HCT116 (cell line): ENCODE results near the gene FURIN. TPM values are rescaled to one million over a fixed set of nuclear protein-coding genes. Genes with fewer than 3 reads are reported as not detected.

Source experiments
- ATAC-seq: fragments of 200-7000 bp; cut with Tn5 transposase; 2 replicates; pipeline ENCODE4 v1.9.1; 2020; ENCODE audit warnings: mild to moderate bottlenecking, moderate library complexity
- BruUV-seq: library from RNA; stranded (reverse); fragments of 400-500 nt; replicated peaks from 2 replicates; lab custom pipeline; 2021; lab: Mats Ljungman, UMichigan
- CTCF ChIA-PET: fragments of 300-600 bp; sonication (Branson Sonifier 250); formaldehyde crosslinking; loops from one replicate; lab custom pipeline; 2021; ENCODE audit warnings: antibody characterized with exemption; lab: Charles Lee
- POLR2A ChIA-PET: fragments of 300-600, 350-600 bp; sonication (Branson Sonifier 250); formaldehyde crosslinking; loops from one replicate; lab custom pipeline; 2021; ENCODE audit warnings: antibody characterized with exemption; lab: Charles Lee
- RAD21 ChIA-PET, 2 experiments: fragments of 300-600 bp; sonication (Branson Sonifier 250); formaldehyde crosslinking; loops; one replicate each; lab custom pipeline; 2023; ENCODE audit warnings: low total read pairs in 2 of 2; ENCODE audit not compliant: uncharacterized antibody in 2 of 2, unreplicated experiment in 2 of 2, low non-redundant PET in 1 of 2; lab: Charles Lee
- DNase-seq: peaks from one replicate; pipeline ENCODE4 v3.0.0-alpha.2; 2010; ENCODE audit warnings: low read depth, low spot score
- H2AFZ ChIP-seq: fragments of 200-600 bp; shearing (Covaris generic), sonication (generic); 2 replicates; pipeline ENCODE4 v1.6.1; 2017; ENCODE audit warnings: low read depth, mixed run types, mixed read lengths, antibody characterized with exemption, low read length; ENCODE audit not compliant: poor library complexity, severe bottlenecking
- H3K27ac ChIP-seq: 2 replicates; pipeline ENCODE4 v1.5.1; 2012; ENCODE audit warnings: low read depth, low read length
- H3K27me3 ChIP-seq: fragments of 200-600 bp; sonication (generic); 2 replicates; pipeline ENCODE4 v1.6.1; 2016; ENCODE audit warnings: mixed run types, low read length, mixed read lengths; ENCODE audit not compliant: insufficient read depth
- H3K36me3 ChIP-seq, 2 experiments: fragments of 200-500 bp in 1 of 2; fragments of 200-600 bp in 1 of 2; sonication (Bioruptor generic) in 1 of 2; sonication (generic) in 1 of 2; 2 replicates each; pipeline versions ENCODE4 v1.5.1 to v1.6.1; 2014 to 2016; ENCODE audit warnings: low read length in 2 of 2, inconsistent platforms in 1 of 2, mixed read lengths in 1 of 2, mixed run types in 1 of 2; ENCODE audit not compliant: insufficient read depth in 2 of 2, control insufficient read depth in 1 of 2
- H3K4me1 ChIP-seq, 2 experiments: fragments of 200-600 bp in 1 of 2; sonication (generic) in 1 of 2; 2 replicates each; pipeline versions ENCODE4 v1.5.1 to v1.6.1; 2012 to 2017; ENCODE audit warnings: low read length in 2 of 2, inconsistent platforms in 1 of 2, mild to moderate bottlenecking in 1 of 2, mixed read lengths in 1 of 2, mixed run types in 1 of 2, moderate library complexity in 1 of 2; ENCODE audit not compliant: insufficient read depth in 2 of 2, control insufficient read depth in 1 of 2
- H3K4me2 ChIP-seq: fragments of 200-600 bp; sonication (generic); 2 replicates; pipeline ENCODE4 v1.6.1; 2017; ENCODE audit warnings: mixed run types, low read length, mixed read lengths
- H3K4me3 ChIP-seq, 2 experiments: fragments of 200-600 bp in 1 of 2; sonication (generic) in 1 of 2; replicated peaks in 1 of 2; 2 replicates each; pipeline ENCODE4 v1.5.1; 2011 to 2016; ENCODE audit warnings: low read length in 2 of 2, control low read depth in 1 of 2, low read depth in 1 of 2, mild to moderate bottlenecking in 1 of 2, mixed read lengths in 1 of 2, mixed run types in 1 of 2
- H3K79me2 ChIP-seq: fragments of 200-600 bp; sonication (generic); 2 replicates; pipeline ENCODE4 v1.6.1; 2017; ENCODE audit warnings: mild to moderate bottlenecking, mixed run types, low read length, moderate library complexity, mixed read lengths; ENCODE audit not compliant: insufficient read depth
- H3K9ac ChIP-seq: fragments of 200-600 bp; sonication (generic); 2 replicates; pipeline ENCODE4 v1.6.1; 2016; ENCODE audit warnings: low read length, mixed read lengths
- H3K9me2 ChIP-seq: fragments of 200-600 bp; sonication (generic), shearing (Covaris generic); 2 replicates; pipeline ENCODE4 v1.6.1; 2017; ENCODE audit warnings: mixed run types, mild to moderate bottlenecking, moderate library complexity; ENCODE audit not compliant: insufficient read depth
- H3K9me3 ChIP-seq, 2 experiments: fragments of 200-500 bp in 1 of 2; fragments of 200-600 bp in 1 of 2; sonication (Bioruptor generic) in 1 of 2; sonication (generic) in 1 of 2; 2 replicates each; pipeline ENCODE4 v1.6.1; 2014 to 2017; ENCODE audit warnings: low read length in 2 of 2, mixed read lengths in 2 of 2, inconsistent platforms in 1 of 2, low read depth in 1 of 2, mild to moderate bottlenecking in 1 of 2, mixed run types in 1 of 2, moderate library complexity in 1 of 2; ENCODE audit not compliant: control insufficient read depth in 1 of 2, insufficient read depth in 1 of 2
- H4K20me1 ChIP-seq: fragments of 200-600 bp; sonication (generic), shearing (Covaris generic); 2 replicates; pipeline ENCODE4 v1.6.1; 2017; ENCODE audit warnings: mixed run types, mild to moderate bottlenecking, moderate library complexity; ENCODE audit not compliant: insufficient read depth
- CBX3 ChIP-seq: IDR thresholded peaks from 2 replicates; pipeline ENCODE4 v1.6.1; 2012; ENCODE audit warnings: low read depth
- CEBPB ChIP-seq: IDR thresholded peaks from 2 replicates; pipeline ENCODE4 v1.6.1; 2012; ENCODE audit warnings: low read depth
- EGR1 ChIP-seq: IDR thresholded peaks from 2 replicates; pipeline ENCODE4 v1.6.1; 2012; ENCODE audit warnings: low read depth
- ELF1 ChIP-seq: IDR thresholded peaks from 2 replicates; pipeline ENCODE4 v1.6.1; 2012; ENCODE audit warnings: low read depth, borderline replicate concordance
- EZH2phosphoT487 ChIP-seq: fragments of 200-600 bp; IDR thresholded peaks from 2 replicates; pipeline ENCODE4 v1.6.1; 2018; ENCODE audit warnings: antibody characterized with exemption, borderline replicate concordance
- FOSL1 ChIP-seq: IDR thresholded peaks from 2 replicates; pipeline ENCODE4 v1.6.1; 2012; ENCODE audit warnings: low read depth
- POLR2AphosphoS5 ChIP-seq: IDR thresholded peaks from 2 replicates; pipeline ENCODE4 v1.6.1; 2011; ENCODE audit warnings: mild to moderate bottlenecking, low read depth, low read length, moderate library complexity
- RAD21 ChIP-seq: IDR thresholded peaks from 2 replicates; pipeline ENCODE4 v1.6.1; 2012; ENCODE audit warnings: low read depth, mild to moderate bottlenecking
- SP1 ChIP-seq: IDR thresholded peaks from 2 replicates; pipeline ENCODE4 v1.6.1; 2012; ENCODE audit warnings: low read depth
- SRF ChIP-seq: IDR thresholded peaks from 2 replicates; pipeline ENCODE4 v1.6.1; 2012; ENCODE audit warnings: low read depth
- YY1 ChIP-seq: IDR thresholded peaks from 2 replicates; pipeline ENCODE4 v1.6.1; 2011; ENCODE audit warnings: low read length, low read depth, moderate library complexity, mild to moderate bottlenecking; ENCODE audit not compliant: insufficient replicate concordance; ENCODE audit errors: extremely low read depth
- ZFX ChIP-seq: fragments of 450-650 bp; IDR thresholded peaks from 2 replicates; pipeline ENCODE4 v1.6.1; 2017
- ZNF274 ChIP-seq: fragments of 200-500 bp; sonication (Bioruptor generic); IDR thresholded peaks from 2 replicates; pipeline ENCODE4 v1.6.1; 2014; ENCODE audit warnings: mild to moderate bottlenecking, low read depth, low read length, inconsistent platforms
- intact Hi-C: fragments of 100-400 bp; cut with micrococcal nuclease; formaldehyde crosslinking; loops from 2 replicates; pipeline ENCODE4 v1.10.0; 2022
- total RNA-seq: library from RNA; stranded (reverse); gene quantifications from one replicate; pipeline ENCODE4 v1.2.1, GENCODE V29; 2021; ENCODE audit not compliant: unreplicated experiment
- TF ChIP-seq, protein P1 (sequence below), 3 experiments: fragments of 200-600 bp in 1 of 3; sonication (generic) in 1 of 3; IDR thresholded peaks in 2 of 3; conservative IDR thresholded peaks in 1 of 3; 2 replicates each; pipeline ENCODE4 v1.5.1; 2012 to 2017; ENCODE audit warnings: low read depth in 2 of 3, low read length in 2 of 3, antibody characterized with exemption in 1 of 3, borderline replicate concordance in 1 of 3, control low read depth in 1 of 3, mild to moderate bottlenecking in 1 of 3, mixed read lengths in 1 of 3, mixed run types in 1 of 3, moderate library complexity in 1 of 3; ENCODE audit not compliant: insufficient read depth in 1 of 3
- TF ChIP-seq, protein P2 (sequence below): IDR thresholded peaks from 2 replicates; pipeline ENCODE4 v1.6.1; 2012; ENCODE audit warnings: low read depth

FURIN gene
- total RNA-seq, 1 experiment from 2014 or later = 42.0 TPM

DNA sequence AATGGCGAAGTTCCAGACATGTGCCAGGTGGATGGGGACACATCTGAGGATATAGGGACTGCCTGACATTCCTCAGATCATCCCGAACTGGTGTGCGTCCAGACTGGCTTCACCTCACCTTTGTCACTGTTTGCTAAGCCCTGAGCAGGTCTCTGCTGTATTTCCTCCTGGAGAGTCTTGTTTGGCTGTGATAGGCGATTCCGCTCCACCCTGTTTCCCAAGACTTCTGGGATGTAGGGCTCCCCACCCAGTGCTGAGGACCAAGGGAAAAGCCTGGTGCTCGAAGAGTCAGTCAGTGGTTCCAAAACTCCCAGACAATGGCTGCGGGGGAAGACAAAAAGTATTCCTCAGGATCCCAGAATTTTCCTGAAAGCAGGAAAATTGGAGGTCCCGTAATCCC, 11.1 kb upstream of the FURIN start (continued):
- TF ChIP-seq, protein P1, sequence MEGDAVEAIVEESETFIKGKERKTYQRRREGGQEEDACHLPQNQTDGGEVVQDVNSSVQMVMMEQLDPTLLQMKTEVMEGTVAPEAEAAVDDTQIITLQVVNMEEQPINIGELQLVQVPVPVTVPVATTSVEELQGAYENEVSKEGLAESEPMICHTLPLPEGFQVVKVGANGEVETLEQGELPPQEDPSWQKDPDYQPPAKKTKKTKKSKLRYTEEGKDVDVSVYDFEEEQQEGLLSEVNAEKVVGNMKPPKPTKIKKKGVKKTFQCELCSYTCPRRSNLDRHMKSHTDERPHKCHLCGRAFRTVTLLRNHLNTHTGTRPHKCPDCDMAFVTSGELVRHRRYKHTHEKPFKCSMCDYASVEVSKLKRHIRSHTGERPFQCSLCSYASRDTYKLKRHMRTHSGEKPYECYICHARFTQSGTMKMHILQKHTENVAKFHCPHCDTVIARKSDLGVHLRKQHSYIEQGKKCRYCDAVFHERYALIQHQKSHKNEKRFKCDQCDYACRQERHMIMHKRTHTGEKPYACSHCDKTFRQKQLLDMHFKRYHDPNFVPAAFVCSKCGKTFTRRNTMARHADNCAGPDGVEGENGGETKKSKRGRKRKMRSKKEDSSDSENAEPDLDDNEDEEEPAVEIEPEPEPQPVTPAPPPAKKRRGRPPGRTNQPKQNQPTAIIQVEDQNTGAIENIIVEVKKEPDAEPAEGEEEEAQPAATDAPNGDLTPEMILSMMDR (IDR thresholded peaks at IDR 0.05 in 2 of 3, conservative IDR thresholded peaks at IDR 0.05 in 1 of 3; ENCODE audit: borderline replicate concordance in 1 of 3, insufficient read depth in 1 of 3, low read depth in 2 of 3, low read length in 2 of 3) = no peak
- TF ChIP-seq EGR1 (no peak), EZH2phosphoT487 (no peak), ZNF274 (no peak), CEBPB (no peak), YY1 (no peak)

DNA sequence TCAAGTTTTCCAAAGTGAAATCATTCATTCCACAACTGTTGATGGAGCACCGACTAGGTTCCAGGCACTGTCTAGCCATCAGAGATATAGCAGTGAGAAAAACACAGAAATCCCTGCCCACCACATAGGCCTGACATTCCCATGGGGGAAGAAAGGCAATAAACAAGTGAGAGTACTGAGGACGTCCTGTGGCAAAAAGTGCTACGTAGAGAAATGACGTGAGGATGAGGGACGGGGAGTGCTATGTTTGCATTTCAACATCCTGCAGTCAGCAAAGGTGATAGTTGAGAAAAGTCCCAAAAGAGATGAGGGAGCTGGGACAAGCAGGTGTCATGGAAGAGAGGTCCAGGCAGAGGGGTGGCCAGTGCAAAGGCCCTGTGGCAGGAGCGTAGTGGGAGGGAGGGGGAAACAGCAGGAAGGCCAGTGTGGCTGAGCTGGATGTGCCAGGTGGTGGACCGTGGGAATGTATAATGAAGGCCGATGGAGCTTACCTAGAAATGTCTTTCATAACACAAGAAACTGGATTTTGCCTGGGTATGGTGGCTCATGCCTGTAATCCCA, 10.4 kb upstream of the FURIN start:
- Histone ChIP-seq H3K36me3 (no peaks in the 10 kb centered on the region), H3K4me3 (no peak overlapping the region), H3K9ac (no peak overlapping the region), H3K27me3 (peaks cover 8% of the 10 kb centered on the region; the same call in 1 of the 2 replicates), H3K79me2 (no peaks in the 10 kb centered on the region), H3K4me1 (peaks cover 16 to 33% of the 10 kb centered on the region in 2 experiments), H3K9me3 (no peaks in the 10 kb centered on the region), H3K27ac (no peak overlapping the region), H3K9me2 (no peaks in the 10 kb centered on the region), H3K4me2 (no peak overlapping the region), H4K20me1 (no peaks in the 10 kb centered on the region), H2AFZ (no peak overlapping the region)
- ChIA-PET CTCF (no interaction called here), RAD21 (no interaction called here), POLR2A (no interaction called here)
- intact Hi-C loops = no loop called here
- DNase-seq = no peak
- no TSS peak for BruUV-seq
- TF ChIP-seq ZFX (no peak), CEBPB (no peak), POLR2AphosphoS5 (no peak), ZNF274 (no peak), RAD21 (no peak), SP1 (no peak), SRF (no peak), CBX3 (no peak), FOSL1 (no peak), EZH2phosphoT487 (no peak), ELF1 (no peak)
- TF ChIP-seq, protein P2, sequence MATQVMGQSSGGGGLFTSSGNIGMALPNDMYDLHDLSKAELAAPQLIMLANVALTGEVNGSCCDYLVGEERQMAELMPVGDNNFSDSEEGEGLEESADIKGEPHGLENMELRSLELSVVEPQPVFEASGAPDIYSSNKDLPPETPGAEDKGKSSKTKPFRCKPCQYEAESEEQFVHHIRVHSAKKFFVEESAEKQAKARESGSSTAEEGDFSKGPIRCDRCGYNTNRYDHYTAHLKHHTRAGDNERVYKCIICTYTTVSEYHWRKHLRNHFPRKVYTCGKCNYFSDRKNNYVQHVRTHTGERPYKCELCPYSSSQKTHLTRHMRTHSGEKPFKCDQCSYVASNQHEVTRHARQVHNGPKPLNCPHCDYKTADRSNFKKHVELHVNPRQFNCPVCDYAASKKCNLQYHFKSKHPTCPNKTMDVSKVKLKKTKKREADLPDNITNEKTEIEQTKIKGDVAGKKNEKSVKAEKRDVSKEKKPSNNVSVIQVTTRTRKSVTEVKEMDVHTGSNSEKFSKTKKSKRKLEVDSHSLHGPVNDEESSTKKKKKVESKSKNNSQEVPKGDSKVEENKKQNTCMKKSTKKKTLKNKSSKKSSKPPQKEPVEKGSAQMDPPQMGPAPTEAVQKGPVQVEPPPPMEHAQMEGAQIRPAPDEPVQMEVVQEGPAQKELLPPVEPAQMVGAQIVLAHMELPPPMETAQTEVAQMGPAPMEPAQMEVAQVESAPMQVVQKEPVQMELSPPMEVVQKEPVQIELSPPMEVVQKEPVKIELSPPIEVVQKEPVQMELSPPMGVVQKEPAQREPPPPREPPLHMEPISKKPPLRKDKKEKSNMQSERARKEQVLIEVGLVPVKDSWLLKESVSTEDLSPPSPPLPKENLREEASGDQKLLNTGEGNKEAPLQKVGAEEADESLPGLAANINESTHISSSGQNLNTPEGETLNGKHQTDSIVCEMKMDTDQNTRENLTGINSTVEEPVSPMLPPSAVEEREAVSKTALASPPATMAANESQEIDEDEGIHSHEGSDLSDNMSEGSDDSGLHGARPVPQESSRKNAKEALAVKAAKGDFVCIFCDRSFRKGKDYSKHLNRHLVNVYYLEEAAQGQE = no peak
- TF ChIP-seq, protein P1 (IDR thresholded peaks at IDR 0.05 in 2 of 3, conservative IDR thresholded peaks at IDR 0.05 in 1 of 3; ENCODE audit: borderline replicate concordance in 1 of 3, insufficient read depth in 1 of 3, low read depth in 2 of 3, low read length in 2 of 3) = no peak
- ATAC-seq = no peak
